Fibroblast of lung (primary cell): ENCODE data around the gene MTREX. TPM values are rescaled to one million over a fixed set of nuclear protein-coding genes. Genes with fewer than 3 reads are reported as not detected.

ENCODE experiments used
- DNase-seq, 2 donors: peaks; one replicate each; pipeline versions ENCODE4 v3.0.0 to v3.0.0-alpha.2; 2010; ENCODE audit warnings: low read depth in 2 of 2
- H2AFZ ChIP-seq: 2 replicates; pipeline ENCODE4 v1.5.1; 2012; ENCODE audit warnings: low read length, control low read depth, inconsistent platforms
- H3K27ac ChIP-seq: 2 replicates; pipeline ENCODE4 v1.5.1; 2011; ENCODE audit warnings: low read length, control low read depth; ENCODE audit not compliant: insufficient read depth
- H3K27me3 ChIP-seq: 2 replicates; pipeline ENCODE4 v1.5.1; 2011; ENCODE audit warnings: mild to moderate bottlenecking, low read length; ENCODE audit not compliant: control insufficient read depth, insufficient read depth
- H3K36me3 ChIP-seq: 2 replicates; pipeline ENCODE4 v1.5.1; 2011; ENCODE audit warnings: low read length; ENCODE audit not compliant: control insufficient read depth, insufficient read depth
- H3K4me1 ChIP-seq: 2 replicates; pipeline ENCODE4 v1.5.1; 2011; ENCODE audit warnings: low read length; ENCODE audit not compliant: control insufficient read depth, insufficient read depth; ENCODE audit errors: extremely low read depth
- H3K4me2 ChIP-seq: 2 replicates; pipeline ENCODE4 v1.5.1; 2011; ENCODE audit warnings: low read length, control low read depth; ENCODE audit not compliant: insufficient read depth; ENCODE audit errors: extremely low read depth
- H3K4me3 ChIP-seq, 4 experiments: fragments of 200-600 bp in 1 of 4; sonication (generic) in 1 of 4; replicated peaks in 1 of 4; 2 replicates each; pipeline ENCODE4 v1.5.1; 2011 to 2016; ENCODE audit warnings: low read length in 4 of 4, low read depth in 3 of 4, mild to moderate bottlenecking in 3 of 4, control low read depth in 2 of 4, inconsistent platforms in 1 of 4, mixed read lengths in 1 of 4; ENCODE audit not compliant: insufficient read depth in 1 of 4; ENCODE audit errors: control extremely low read depth in 1 of 4
- H3K79me2 ChIP-seq: 2 replicates; pipeline ENCODE4 v1.5.1; 2012; ENCODE audit warnings: mild to moderate bottlenecking, low read length, inconsistent platforms; ENCODE audit not compliant: control insufficient read depth, insufficient read depth
- H3K9ac ChIP-seq: 2 replicates; pipeline ENCODE4 v1.5.1; 2011; ENCODE audit warnings: mild to moderate bottlenecking, low read length, control low read depth; ENCODE audit not compliant: insufficient read depth
- H3K9me3 ChIP-seq: 2 replicates; pipeline ENCODE4 v1.5.1; 2012; ENCODE audit warnings: low read depth, low read length; ENCODE audit not compliant: control insufficient read depth, insufficient read depth
- H4K20me1 ChIP-seq: 2 replicates; pipeline ENCODE4 v1.5.1; 2011; ENCODE audit warnings: low read length; ENCODE audit not compliant: control insufficient read depth, insufficient read depth; ENCODE audit errors: extremely low read depth
- EZH2 ChIP-seq: IDR thresholded peaks from 2 replicates; pipeline ENCODE4 v1.5.1; 2012; ENCODE audit warnings: low read length, control low read depth, mild to moderate bottlenecking; ENCODE audit errors: missing control alignments
- polyA minus RNA-seq: library from RNA; depleted of rRNA, polyadenylated mRNA; stranded (reverse); fragments of >200 nt; gene quantifications from 2 replicates; pipeline ENCODE4 v1.2.3, GENCODE V29; 2011; ENCODE audit warnings: low replicate concordance
- polyA plus RNA-seq, 2 donors: library from polyadenylated mRNA; depleted of rRNA in 1 of 2; stranded (reverse) in 1 of 2; unstranded in 1 of 2; fragments of >200 nt; gene quantifications; 2 replicates each; pipeline ENCODE4 v1.2.1, GENCODE V29; 2011 to 2012; ENCODE audit warnings: missing spikeins in 1 of 2
- total RNA-seq: library from RNA; depleted of rRNA; stranded (reverse); fragments of >200 nt; gene quantifications from 2 replicates; pipeline ENCODE4 v1.2.1, GENCODE V29; 2014
- TF ChIP-seq, protein P1 (sequence below), 2 donors: IDR thresholded peaks in 1 of 2; conservative IDR thresholded peaks in 1 of 2; 1 replicate in 1 of 2; 2 replicates in 1 of 2; pipeline ENCODE4 v1.5.1; 2011 to 2012; ENCODE audit warnings: low read length in 2 of 2, control low read depth in 1 of 2, inconsistent platforms in 1 of 2, low read depth in 1 of 2, mild to moderate bottlenecking in 1 of 2

MTREX gene
- total RNA-seq, result 85.7 and 107 TPM in 2 replicates
- polyA plus RNA-seq, result 54.1 and 60.5 TPM in 2 replicates
- 45.0 and 48.4 TPM in 2 replicates for polyA plus RNA-seq (2012)
- 3.9 and 11.4 TPM in 2 replicates for polyA minus RNA-seq

GRCh38 chr5:55307383-55308253, at the start of gene MTREX, which contains the start of gene DHX29:
Gene MTREX (plus strand): TSS chr5:55307989. CDS start chr5:55308014, 25 bp downstream.
Gene DHX29 (minus strand): TSS chr5:55307694. CDS start chr5:55307573, 121 bp downstream.
- H2AFZ ChIP-seq, result peak within 1 kb of the TSS; percentile 86
- H3K27ac ChIP-seq, result peak within 1 kb of the TSS; percentile 89
- TF ChIP-seq EZH2, result no peak
- TF ChIP-seq, protein P1, sequence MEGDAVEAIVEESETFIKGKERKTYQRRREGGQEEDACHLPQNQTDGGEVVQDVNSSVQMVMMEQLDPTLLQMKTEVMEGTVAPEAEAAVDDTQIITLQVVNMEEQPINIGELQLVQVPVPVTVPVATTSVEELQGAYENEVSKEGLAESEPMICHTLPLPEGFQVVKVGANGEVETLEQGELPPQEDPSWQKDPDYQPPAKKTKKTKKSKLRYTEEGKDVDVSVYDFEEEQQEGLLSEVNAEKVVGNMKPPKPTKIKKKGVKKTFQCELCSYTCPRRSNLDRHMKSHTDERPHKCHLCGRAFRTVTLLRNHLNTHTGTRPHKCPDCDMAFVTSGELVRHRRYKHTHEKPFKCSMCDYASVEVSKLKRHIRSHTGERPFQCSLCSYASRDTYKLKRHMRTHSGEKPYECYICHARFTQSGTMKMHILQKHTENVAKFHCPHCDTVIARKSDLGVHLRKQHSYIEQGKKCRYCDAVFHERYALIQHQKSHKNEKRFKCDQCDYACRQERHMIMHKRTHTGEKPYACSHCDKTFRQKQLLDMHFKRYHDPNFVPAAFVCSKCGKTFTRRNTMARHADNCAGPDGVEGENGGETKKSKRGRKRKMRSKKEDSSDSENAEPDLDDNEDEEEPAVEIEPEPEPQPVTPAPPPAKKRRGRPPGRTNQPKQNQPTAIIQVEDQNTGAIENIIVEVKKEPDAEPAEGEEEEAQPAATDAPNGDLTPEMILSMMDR (conservative IDR thresholded peaks at IDR 0.05 in 1 of 2, IDR thresholded peaks at IDR 0.05 in 1 of 2; ENCODE audit: low read depth in 1 of 2, low read length in 2 of 2), result no peak
- no peaks in the 10 kb centered on the region for H3K36me3 ChIP-seq
- no peaks in the 10 kb centered on the region for H3K27me3 ChIP-seq
- H4K20me1 ChIP-seq, result no peaks in the 10 kb centered on the region
- peak within 1 kb of the TSS; percentile 92 for H3K9ac ChIP-seq
- H3K4me2 ChIP-seq, result peak within 1 kb of the TSS; percentile 92
- peaks cover 3% of the 10 kb centered on the region for H3K4me1 ChIP-seq
- H3K4me3 ChIP-seq, result peak within 1 kb of the TSS; percentile 84 to 95 (median 93)
- H3K79me2 ChIP-seq, result peaks cover 82% of the 10 kb centered on the region
- peak; percentile 91 to 94 for DNase-seq
- no peaks in the 10 kb centered on the region for H3K9me3 ChIP-seq

- DNase-seq, result no peak
- TF ChIP-seq, protein P1 (conservative IDR thresholded peaks at IDR 0.05 in 1 of 2, IDR thresholded peaks at IDR 0.05 in 1 of 2; ENCODE audit: low read depth in 1 of 2, low read length in 2 of 2), result no peak
- TF ChIP-seq EZH2, result no peak
- H3K9me3 ChIP-seq, result no peaks in the 10 kb centered on the region
- no peaks in the 10 kb centered on the region for H3K4me1 ChIP-seq
- no peak overlapping the region for H3K27ac ChIP-seq
- H2AFZ ChIP-seq, result no peak overlapping the region
- no peaks in the 10 kb centered on the region for H4K20me1 ChIP-seq
- H3K4me3 ChIP-seq, result no peak overlapping the region
- no peaks in the 10 kb centered on the region for H3K27me3 ChIP-seq
- no peak overlapping the region for H3K4me2 ChIP-seq
- H3K36me3 ChIP-seq, result peaks cover 6% of the 10 kb centered on the region
- no peaks in the 10 kb centered on the region for H3K79me2 ChIP-seq
- no peak overlapping the region for H3K9ac ChIP-seq
These were observed 49.5 kb upstream of the MTREX start for GRCh38 chr5:55258339-55258738.

DNA sequence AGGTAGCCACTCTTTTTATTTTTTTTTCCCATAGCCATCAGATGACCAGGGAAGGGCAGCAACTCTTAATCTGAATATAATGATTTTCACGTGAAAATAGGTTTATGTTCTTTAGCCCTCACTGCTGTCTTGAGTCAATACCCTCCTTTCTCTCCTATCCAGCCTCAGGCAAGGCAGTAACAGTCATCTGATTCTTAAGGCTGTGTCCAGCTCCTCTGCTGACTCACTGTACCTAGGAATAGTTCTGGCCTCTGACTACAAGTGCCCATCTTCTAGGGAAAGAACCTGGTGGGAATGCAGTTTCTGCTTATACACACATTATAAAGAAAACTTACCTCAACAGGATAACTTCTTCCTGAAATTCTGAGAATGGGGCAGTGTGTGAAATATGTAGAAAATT, 31.0 kb upstream of the MTREX start:
- no peaks in the 10 kb centered on the region for H3K9me3 ChIP-seq
- no peaks in the 10 kb centered on the region for H3K27me3 ChIP-seq
- TF ChIP-seq, protein P1 (conservative IDR thresholded peaks at IDR 0.05 in 1 of 2, IDR thresholded peaks at IDR 0.05 in 1 of 2; ENCODE audit: low read depth in 1 of 2, low read length in 2 of 2), result no peak
- no peak for TF ChIP-seq EZH2
- H4K20me1 ChIP-seq, result no peaks in the 10 kb centered on the region
- no peak overlapping the region for H3K9ac ChIP-seq
- DNase-seq, result peak in 1 of 2 donors; percentile 40
- H3K4me3 ChIP-seq, result no peak overlapping the region
- no peak overlapping the region for H3K4me2 ChIP-seq
- H3K4me1 ChIP-seq, result no peaks in the 10 kb centered on the region
- peaks cover 6% of the 10 kb centered on the region for H3K36me3 ChIP-seq
- no peaks in the 10 kb centered on the region for H3K79me2 ChIP-seq
- no peak overlapping the region for H3K27ac ChIP-seq
- no peak overlapping the region for H2AFZ ChIP-seq
